IPS DF 4.7 (cell line): Measurements from ENCODE around the gene ACRBP.

Experiments
- DNase-seq: peaks from one replicate; pipeline ENCODE4 v3.0.0-alpha.2; 2013; ENCODE audit warnings: low spot score; ENCODE audit errors: extremely low read depth

Gene ACRBP

DNA sequence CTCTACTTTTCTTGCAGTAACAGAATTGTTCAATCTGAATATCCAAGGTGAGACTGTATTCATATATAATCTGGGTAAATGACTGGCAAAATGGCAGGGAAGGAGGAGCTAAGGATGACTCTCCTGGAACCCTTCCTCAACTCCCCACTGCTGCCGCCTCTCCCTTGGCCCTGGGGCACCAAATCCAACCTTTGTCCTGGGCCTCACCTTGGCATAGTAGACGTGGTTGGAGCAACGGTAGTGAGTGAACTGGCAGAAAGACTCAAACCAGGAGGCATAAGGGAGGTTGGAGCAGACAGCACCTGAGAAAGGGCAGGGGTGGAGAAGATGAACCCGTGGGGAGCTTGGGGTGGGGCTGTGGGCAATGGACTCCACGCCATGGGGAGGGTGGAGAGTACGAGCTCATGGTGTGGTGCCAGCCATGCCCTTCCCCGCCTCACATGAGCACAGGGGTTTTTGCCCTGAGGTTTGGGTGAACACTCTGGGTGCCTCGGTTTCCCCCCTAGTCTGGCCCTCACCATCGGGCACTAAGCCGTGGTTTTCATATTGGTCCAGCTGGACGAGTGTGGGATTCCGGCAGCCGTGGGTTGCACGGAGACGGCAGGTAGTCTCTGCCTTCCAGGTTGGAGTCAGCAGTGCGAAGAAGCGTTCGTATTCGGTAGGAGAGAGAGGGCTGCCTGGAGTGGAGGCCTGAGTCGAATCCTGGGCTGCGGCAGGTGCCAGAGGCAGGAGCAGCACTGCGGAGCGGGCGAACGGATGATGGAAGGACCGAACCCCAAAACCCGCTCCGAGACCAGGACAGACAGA is 753 bp downstream of the ACRBP start:
- no peak for DNase-seq

GRCh38 chr12:6644903-6645302 is 2.3 kb downstream of the ACRBP start:
- DNase-seq, result no peak

- DNase-seq, result no peak
Measured at GRCh38 chr12:6644257-6644596, 3.0 kb downstream of the ACRBP start.

DNA sequence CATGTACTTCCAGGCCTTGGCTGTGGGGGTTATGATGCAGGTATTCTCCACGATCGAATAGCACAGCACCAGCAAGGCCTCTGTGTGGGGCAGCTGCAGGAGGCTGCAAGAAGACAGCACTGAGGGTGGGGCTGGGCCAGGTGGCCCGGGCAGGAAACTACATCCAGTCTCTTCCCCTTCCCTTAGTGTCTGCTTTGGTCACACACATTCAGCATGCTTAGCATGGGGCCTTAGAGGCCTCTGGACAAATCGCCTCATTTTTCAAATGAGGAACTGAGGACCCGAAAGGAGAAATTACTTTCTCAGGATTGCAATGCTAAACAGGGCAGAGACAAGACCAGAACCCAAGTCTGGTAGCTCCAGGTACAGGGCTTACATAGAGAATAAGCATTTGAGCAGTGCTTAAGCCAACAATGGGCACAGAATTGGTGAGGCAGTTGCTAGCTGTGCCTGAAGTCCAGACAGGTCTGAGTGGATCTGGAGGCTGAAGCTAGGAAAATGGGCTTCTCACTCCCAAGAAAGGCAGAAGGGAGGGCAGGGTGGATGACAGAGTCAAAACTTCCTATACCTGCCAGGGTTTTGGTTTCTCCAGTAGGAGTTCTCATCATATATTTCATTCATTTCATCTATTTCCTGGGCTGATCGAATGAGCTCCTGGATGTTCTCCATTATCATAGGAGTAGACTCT is 3.5 kb downstream of the ACRBP start:
- DNase-seq, result no peak

GRCh38 chr12:6641131-6641530 is 6.1 kb downstream of the ACRBP start:
- no peak for DNase-seq

GRCh38 chr12:6640497-6640896 is 6.7 kb downstream of the ACRBP start:
- DNase-seq, result no peak

GRCh38 chr12:6639151-6639801 is 8.0 kb downstream of the ACRBP start:
- no peak for DNase-seq

GRCh38 chr12:6638305-6638704 is 8.9 kb downstream of the ACRBP start:
- no peak for DNase-seq

DNA sequence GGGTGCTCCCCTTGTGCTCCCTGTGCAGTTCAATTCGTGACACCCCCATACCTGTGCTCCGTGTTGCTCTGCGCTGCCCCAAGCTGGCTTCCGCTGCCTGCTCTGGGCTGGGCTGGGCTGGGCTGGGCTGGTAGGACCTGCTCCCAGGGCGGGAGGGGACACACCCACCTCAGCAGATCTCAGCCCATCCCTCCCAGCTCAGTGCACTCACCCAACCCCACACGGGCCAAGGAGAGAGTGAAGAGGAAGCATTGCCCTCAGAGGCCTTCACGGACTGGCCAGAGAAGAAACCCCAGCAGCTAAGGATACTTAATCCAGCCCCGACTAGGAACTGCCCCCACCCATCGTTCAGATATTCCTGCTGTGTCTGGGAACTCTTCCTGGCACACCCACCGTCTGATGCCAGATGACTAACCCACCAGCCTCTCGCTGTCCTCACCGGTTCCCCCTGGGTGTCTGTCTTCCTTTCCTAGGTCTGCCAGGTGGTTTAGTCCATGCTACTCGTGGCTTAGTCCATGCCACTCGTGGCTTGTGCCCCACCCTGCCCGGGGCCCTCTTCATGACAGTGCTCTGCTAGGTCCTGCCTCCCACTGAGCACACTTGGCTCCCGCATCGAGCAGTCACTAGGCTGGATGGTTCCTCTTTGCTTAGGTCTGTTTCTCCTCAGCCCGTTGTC is 11.2 kb downstream of the ACRBP start, which contains the start of gene LPAR5:
Gene LPAR5, minus strand, starts transcription at position 104 of the 676 bp plus-strand sequence. CDS start 14,711 bp downstream, outside the sequence.
- no peak for DNase-seq

DNA sequence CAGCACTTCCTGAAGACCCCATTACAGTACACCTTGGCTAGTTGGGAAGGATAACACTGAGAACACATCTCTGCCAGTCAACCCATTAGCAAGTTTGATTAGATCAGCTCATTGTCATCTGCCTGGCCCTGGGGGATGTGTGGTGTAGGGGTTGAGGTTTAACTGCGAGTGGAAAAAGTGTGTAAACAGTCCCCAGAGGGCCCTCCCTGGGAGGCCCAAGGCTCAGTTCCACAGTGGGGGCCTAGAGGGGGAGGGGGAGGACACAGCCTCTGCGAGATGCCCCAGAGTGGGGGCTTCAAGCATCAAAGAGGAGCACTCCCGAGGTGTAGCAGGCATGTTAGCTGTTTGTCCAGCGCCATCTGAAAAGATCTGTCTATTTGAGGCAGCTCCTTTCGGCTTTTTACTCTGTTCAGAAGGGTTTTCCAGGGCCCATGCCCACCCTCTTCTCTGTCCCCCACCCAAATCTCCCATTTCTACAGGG is 11.8 kb downstream of the ACRBP start:
- DNase-seq, result no peak

- DNase-seq, result no peak
Measured at GRCh38 chr12:6632026-6632983, 14.9 kb downstream of the ACRBP start.

GRCh38 chr12:6631549-6631961 is 15.7 kb downstream of the ACRBP start:
- DNase-seq, result no peak

- no peak for DNase-seq
Measured at GRCh38 chr12:6630736-6631135, 16.5 kb downstream of the ACRBP start.

DNA sequence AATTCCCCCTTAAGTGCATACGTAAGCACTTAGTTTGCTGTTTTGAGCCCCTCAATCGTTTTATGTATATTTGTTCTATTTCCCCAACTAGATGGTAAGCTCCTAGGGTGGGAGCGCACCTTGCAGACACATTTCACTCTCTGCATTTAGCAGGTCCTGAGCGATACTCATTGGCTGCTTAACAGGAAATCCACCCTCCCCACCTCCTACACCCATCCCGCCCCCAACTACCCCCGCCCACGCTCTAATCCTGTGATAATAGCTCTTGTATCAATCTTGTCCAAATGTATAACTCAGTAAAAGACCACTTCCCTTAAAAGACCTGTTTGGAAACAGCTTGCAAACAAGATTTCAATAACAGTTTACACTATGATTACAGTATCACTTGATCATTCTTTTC is 19.6 kb downstream of the ACRBP start:
- DNase-seq, result no peak

- DNase-seq, result no peak
Measured at GRCh38 chr12:6626654-6627283, 20.5 kb downstream of the ACRBP start.

DNA sequence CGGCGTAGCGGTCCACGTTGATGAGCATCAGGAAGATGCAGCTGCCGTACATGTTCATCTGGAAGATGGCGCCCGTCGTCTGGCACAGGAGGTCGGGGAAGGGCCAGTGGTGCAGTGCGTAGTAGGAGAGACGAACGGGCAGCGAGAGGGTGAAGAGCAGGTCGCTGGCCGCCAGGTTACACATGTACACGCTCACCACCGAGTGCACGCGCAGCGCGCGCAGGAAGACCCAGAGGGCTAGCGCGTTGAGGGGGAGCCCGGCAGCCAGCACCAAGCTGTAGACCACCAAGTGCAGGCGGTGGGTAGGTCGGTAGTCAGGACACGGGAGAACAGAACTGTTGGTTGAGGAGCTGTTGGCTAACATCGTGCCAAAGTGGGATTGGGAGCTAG is 26.4 kb downstream of the ACRBP start:
- DNase-seq, result no peak

GRCh38 chr12:6620137-6620884 is 26.9 kb downstream of the ACRBP start:
- DNase-seq, result no peak

- DNase-seq, result no peak
Measured at GRCh38 chr12:6618483-6619225, 28.6 kb downstream of the ACRBP start.

DNA sequence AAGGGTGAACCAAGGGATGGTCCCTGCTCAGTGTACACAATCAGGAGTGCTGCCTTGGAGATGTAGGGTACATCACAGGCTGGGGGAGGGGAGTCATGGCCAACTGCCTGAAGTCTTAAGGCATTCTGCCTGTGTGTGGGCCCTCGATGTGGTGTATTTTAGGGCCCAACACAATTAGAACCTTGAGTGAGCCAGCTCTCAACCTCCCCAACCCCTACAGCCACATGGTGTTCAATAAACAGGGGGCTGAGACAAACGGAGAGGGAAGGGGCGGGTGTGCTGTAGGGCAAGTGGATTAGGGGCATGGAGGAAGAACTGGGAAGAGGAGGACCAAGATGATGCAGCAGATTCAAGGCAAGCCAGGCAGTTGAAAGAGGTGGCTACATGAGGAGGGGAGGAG is 31.4 kb downstream of the ACRBP start:
- DNase-seq, result no peak
